DMS153 treated with DMSO at 0.1 percent for 48 hours (cell line): ENCODE measurements around the gene UTS2R.
"Not testable (repeated sequence)": the region's sequence is repeated elsewhere in the genome, so short reads cannot be mapped to it uniquely, and the experiment has no call there.

Experiments
- DNase-seq: peaks from one replicate; lab custom pipeline; 2025; ENCODE audit not compliant: unreplicated experiment; lab: John Stamatoyannopoulos, UW

Gene UTS2R

GRCh38 chr17:82374626-82375331 is 3.2 kb downstream of the UTS2R start:
- no peak for DNase-seq

- DNase-seq, result no peak
Measured at GRCh38 chr17:82375359-82376041, 3.9 kb downstream of the UTS2R start.

- no peak for DNase-seq
Measured at GRCh38 chr17:82376042-82376730, 4.6 kb downstream of the UTS2R start.

- not testable (repeated sequence) for DNase-seq
Measured at GRCh38 chr17:82377294-82377693, 5.7 kb downstream of the UTS2R start.

- DNase-seq, result no peak
Measured at GRCh38 chr17:82377924-82378740, 6.6 kb downstream of the UTS2R start.

- no peak for DNase-seq
Measured at GRCh38 chr17:82378741-82379021, 7.1 kb downstream of the UTS2R start.

- DNase-seq, result no peak
Measured at GRCh38 chr17:82380860-82381702, 9.5 kb downstream of the UTS2R start.

GRCh38 chr17:82381703-82382009 is 10.1 kb downstream of the UTS2R start:
- DNase-seq, result not testable (repeated sequence)

- DNase-seq, result not testable (repeated sequence)
Measured at GRCh38 chr17:82382220-82382932, 10.8 kb downstream of the UTS2R start.

GRCh38 chr17:82382933-82383255 is 11.3 kb downstream of the UTS2R start:
- DNase-seq, result no peak

GRCh38 chr17:82383411-82383810 is 11.8 kb downstream of the UTS2R start:
- peak; percentile 31 for DNase-seq

- no peak for DNase-seq
Measured at GRCh38 chr17:82384051-82384729, 12.6 kb downstream of the UTS2R start.

- peak; percentile 75 for DNase-seq
Measured at GRCh38 chr17:82384730-82385481, 13.3 kb downstream of the UTS2R start.

GRCh38 chr17:82385559-82386254 is 14.1 kb downstream of the UTS2R start:
- no peak for DNase-seq

GRCh38 chr17:82386255-82386831 is 14.8 kb downstream of the UTS2R start:
- no peak for DNase-seq

GRCh38 chr17:82386881-82387704 is 15.5 kb downstream of the UTS2R start:
- DNase-seq, result no peak

- no peak for DNase-seq
Measured at GRCh38 chr17:82387705-82388106, 16.1 kb downstream of the UTS2R start.
